Peyer's patch (tissue), 4 donors: ENCODE measurements around the gene ZNF749. TPM values are rescaled to one million over a fixed set of nuclear protein-coding genes. Genes with fewer than 3 reads are reported as not detected.
"Not testable (repeated sequence)": the region's sequence is repeated elsewhere in the genome, so short reads cannot be mapped to it uniquely, and the experiment has no call there.

Experiments used
- DNase-seq, 3 donors: peaks; one replicate each; pipeline ENCODE4 v3.0.0-alpha.2; 2017 to 2019
- H3K27ac ChIP-seq, 4 donors: fragments of 200-600 bp; sonication (generic); one replicate each; pipeline ENCODE4 v1.5.1; 2016 to 2019
- H3K27me3 ChIP-seq, 2 donors: fragments of 200-600 bp; sonication (generic); one replicate each; pipeline ENCODE4 v1.5.1; 2019
- H3K36me3 ChIP-seq, 3 donors: fragments of 200-600 bp; sonication (generic); one replicate each; pipeline ENCODE4 v1.5.1; 2016 to 2019
- H3K4me1 ChIP-seq, 4 donors: fragments of 200-600 bp; sonication (generic); one replicate each; pipeline ENCODE4 v1.5.1; 2016 to 2019
- H3K4me3 ChIP-seq, 4 donors: fragments of 200-600 bp; sonication (generic); 1 replicate in 3 of 4; 2 replicates in 1 of 4; pipeline ENCODE4 v1.5.1; 2016 to 2019; ENCODE audit warnings: mild to moderate bottlenecking in 1 of 4
- H3K9me3 ChIP-seq, 4 donors: fragments of 200-600 bp; sonication (generic); one replicate each; pipeline ENCODE4 v1.5.1; 2016 to 2019; ENCODE audit warnings: mild to moderate bottlenecking in 1 of 4
- POLR2A ChIP-seq, 2 donors: fragments of 450-650 bp; IDR thresholded peaks; one replicate each; pipeline ENCODE4 v1.5.1; 2017; ENCODE audit warnings: antibody characterized with exemption in 2 of 2, mild to moderate bottlenecking in 2 of 2, moderate library complexity in 2 of 2
- small RNA-seq, 2 donors: library from RNA; depleted of rRNA; stranded (forward); fragments of <200 nt; gene quantifications; one replicate each; pipeline ENCODE3, GENCODE V24; 2016
- total RNA-seq, 4 donors: library from RNA; depleted of rRNA; stranded (reverse); fragments of >200 nt; gene quantifications; one replicate each; pipeline ENCODE4 v1.1.0, GENCODE V29; 2016
- TF ChIP-seq, protein P1 (sequence below), 6 experiments: fragments of 450-650 bp in 4 of 6; fragments of 200-600 bp in 2 of 6; sonication (generic) in 1 of 6; IDR thresholded peaks; one replicate each; pipeline ENCODE4 v1.5.1; 2017 to 2019; ENCODE audit warnings: antibody characterized with exemption in 6 of 6, mild to moderate bottlenecking in 3 of 6, moderate library complexity in 1 of 6

The ZNF749 gene
- total RNA-seq, 4 donors from 2014 or later, result 5.7 to 12.8 (median 10.6) TPM

DNA sequence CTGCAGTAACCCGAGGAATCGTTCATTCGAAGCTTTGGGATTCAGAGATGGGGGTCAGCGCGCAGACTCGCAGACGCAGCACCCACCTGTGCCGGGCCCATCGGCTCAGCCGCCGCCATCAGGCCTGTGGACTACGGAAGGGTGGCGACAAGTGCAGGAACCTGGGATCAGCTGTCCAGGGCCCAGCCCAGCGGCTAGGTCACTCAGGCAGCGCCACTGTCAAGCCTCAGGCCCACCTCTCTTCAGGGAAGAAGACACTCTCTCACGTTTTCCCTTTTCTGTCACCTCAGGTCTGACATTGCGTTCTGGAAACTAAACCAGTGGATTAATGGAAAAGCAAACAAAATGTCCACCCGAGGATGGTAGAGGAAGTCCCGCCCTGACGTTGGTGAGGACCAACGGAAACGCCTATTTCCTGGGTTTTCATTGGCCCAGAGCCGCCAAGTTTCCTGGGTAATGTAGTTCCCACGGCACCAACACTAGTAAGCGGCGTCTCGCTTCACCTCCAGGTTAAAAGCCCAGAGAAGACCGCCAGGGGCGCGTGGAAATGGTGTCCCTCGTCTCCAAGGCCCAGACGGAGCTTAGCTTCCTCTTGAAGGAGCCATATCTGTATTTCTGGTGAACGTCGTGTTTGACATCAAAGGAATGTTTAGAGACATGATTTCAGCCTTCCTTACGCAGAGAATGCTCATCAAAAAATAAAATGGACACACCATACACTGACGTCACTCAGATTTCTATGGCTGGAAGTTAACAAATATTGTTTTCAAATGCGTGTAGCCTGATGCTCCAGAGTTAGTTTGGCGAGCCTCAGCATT lies 42.3 kb downstream of the ZNF749 start, which contains the start of gene ZNF772:
Gene ZNF772, minus strand, starts transcription at position 376 of the 818 bp plus-strand sequence. Its CDS starts 257 bp downstream, at position 119.
- Histone ChIP-seq H3K4me1 (no peaks in the 10 kb centered on the region), H3K27me3 (no peaks in the 10 kb centered on the region), H3K27ac (peak within 1 kb of the TSS; percentile 49 to 81 (median 64)), H3K4me3 (peak within 1 kb of the TSS; percentile 56 to 72 (median 67)), H3K36me3 (peaks cover 0 to 36% (median 0%) of the 10 kb centered on the region in 3 donors), H3K9me3 (peaks cover 0 to 59% (median 36%) of the 10 kb centered on the region in 4 donors)
- TF ChIP-seq POLR2A (IDR thresholded peaks at IDR 0.05), result no peak
- TF ChIP-seq, protein P1, sequence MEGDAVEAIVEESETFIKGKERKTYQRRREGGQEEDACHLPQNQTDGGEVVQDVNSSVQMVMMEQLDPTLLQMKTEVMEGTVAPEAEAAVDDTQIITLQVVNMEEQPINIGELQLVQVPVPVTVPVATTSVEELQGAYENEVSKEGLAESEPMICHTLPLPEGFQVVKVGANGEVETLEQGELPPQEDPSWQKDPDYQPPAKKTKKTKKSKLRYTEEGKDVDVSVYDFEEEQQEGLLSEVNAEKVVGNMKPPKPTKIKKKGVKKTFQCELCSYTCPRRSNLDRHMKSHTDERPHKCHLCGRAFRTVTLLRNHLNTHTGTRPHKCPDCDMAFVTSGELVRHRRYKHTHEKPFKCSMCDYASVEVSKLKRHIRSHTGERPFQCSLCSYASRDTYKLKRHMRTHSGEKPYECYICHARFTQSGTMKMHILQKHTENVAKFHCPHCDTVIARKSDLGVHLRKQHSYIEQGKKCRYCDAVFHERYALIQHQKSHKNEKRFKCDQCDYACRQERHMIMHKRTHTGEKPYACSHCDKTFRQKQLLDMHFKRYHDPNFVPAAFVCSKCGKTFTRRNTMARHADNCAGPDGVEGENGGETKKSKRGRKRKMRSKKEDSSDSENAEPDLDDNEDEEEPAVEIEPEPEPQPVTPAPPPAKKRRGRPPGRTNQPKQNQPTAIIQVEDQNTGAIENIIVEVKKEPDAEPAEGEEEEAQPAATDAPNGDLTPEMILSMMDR (IDR thresholded peaks at IDR 0.05), result peak; percentile 34 to 61 (median 44)
- peak; percentile 83 to 95 (median 89) for DNase-seq

DNA sequence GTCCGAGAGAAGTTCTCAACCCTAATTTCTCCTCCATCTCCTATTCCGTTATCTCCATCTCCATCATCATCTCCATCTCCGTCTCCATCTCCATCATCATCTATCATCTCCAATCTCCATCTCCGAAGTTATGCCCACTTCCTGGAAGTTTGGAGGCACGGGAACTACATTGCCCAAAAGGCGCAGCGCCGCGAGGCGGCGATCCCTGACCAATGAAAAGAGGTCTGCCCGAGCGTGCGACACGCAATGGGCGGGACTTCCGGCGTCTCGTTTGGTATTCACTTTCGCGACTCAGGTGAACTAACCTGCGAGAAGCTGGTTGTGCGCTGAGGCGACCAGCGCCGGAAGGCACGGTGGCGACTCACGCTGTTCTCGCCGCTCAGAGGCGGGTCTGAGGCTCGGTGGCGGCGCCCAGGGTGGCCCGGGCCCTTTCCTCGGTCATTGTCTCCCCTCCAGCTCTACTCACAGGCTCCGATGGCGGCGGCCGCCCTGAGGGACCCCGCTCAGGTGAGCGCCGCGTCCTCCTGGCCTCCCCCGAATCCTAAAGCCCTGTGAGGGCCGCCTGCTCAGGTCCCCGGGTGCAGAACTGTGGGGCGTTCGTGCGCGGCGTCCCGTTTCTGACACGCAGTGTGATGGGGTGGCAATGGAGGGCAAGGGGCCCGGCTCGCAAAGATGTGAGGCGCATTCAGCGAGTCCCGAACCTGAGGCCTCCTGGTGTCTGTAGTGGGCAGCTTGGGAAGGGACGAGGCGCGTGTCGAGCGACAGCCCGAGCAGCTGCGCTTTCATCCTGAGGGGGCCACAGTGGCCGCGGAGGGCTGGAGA lies 52.6 kb downstream of the ZNF749 start, which contains the start of gene ZNF419:
Gene ZNF419, plus strand, starts transcription at position 274 of the 822 bp plus-strand sequence. Its CDS starts 201 bp downstream, at position 475.
- Histone ChIP-seq H3K36me3 (peaks cover 0 to 25% (median 0%) of the 10 kb centered on the region in 3 donors), H3K4me3 (peak within 1 kb of the TSS; percentile 59 to 100 (median 74)), H3K27ac (peak within 1 kb of the TSS; percentile 50 to 78 (median 68))
- DNase-seq, result peak; percentile 93 to 98 (median 96)
- not testable (repeated sequence) for H3K4me1 ChIP-seq, H3K9me3 ChIP-seq, H3K27me3 ChIP-seq
- peak; percentile 37 to 40 for TF ChIP-seq POLR2A (IDR thresholded peaks at IDR 0.05)
- TF ChIP-seq, protein P1 (IDR thresholded peaks at IDR 0.05), result peak in 1 of 6 experiments; percentile 19

DNA sequence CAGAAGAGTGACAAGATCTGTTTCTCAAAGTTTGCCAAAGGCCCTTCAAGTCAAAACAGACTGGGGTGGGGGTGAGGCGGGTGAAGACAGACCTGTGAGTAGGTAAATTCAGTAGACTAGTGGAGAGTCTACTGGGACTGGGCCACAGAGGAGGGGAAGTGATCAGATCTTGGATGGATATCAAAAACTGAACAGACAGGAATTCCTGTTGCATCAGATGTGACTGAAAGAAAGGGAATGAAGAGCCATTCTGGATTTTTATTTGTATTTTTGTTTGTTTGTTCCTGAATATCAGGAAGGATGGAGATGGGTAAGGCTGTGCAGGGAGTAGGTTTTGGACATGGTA lies 53.1 kb downstream of the ZNF749 start:
- not testable (repeated sequence) for H3K4me1 ChIP-seq, H3K27me3 ChIP-seq, H3K4me3 ChIP-seq, H3K27ac ChIP-seq, DNase-seq
- peaks cover 0 to 31% (median 0%) of the 10 kb centered on the region in 3 donors for H3K36me3 ChIP-seq
- peaks cover 0 to 13% (median 0%) of the 10 kb centered on the region in 4 donors for H3K9me3 ChIP-seq

Small RNA genes lying within 50 kb of the gene (small RNA-seq; reads per million reads assigned to genes)
- gene VN1R107P, result 0 reads per million in 2 donors

Other genes starting within 250 kb of the ZNF749 start
- 10 to 100 TPM; 18.7 to 57.7 (median 23.3) TPM for gene ZNF264, start 243.8 kb upstream of the ZNF749 start, total RNA-seq
- gene AURKC, start 204.3 kb upstream of the ZNF749 start, total RNA-seq, result 1 to 10 TPM in 1 of 4 donors, not detected in 3; 5.1 TPM
- gene ZNF805, start 194.7 kb upstream of the ZNF749 start, total RNA-seq, result 10 to 100 TPM in 2 of 4 donors, 1 to 10 TPM in 2; 7.4 to 17.0 (median 10.1) TPM
- 10 to 100 TPM; 33.6 to 86.6 (median 54.2) TPM for gene ZNF460, start 154.8 kb upstream of the ZNF749 start, total RNA-seq
- 1 to 10 TPM; 1.8 to 7.4 (median 5.2) TPM for gene ZNF543, start 114.9 kb upstream of the ZNF749 start, total RNA-seq
- 10 to 100 TPM in 1 of 4 donors, 1 to 10 TPM in 3; 2.1 to 10.7 (median 3.7) TPM for gene ZNF304, start 84.1 kb upstream of the ZNF749 start, total RNA-seq
- gene TRAPPC2B, start 71.8 kb upstream of the ZNF749 start, total RNA-seq, result 10 to 100 TPM in 2 of 4 donors, 1 to 10 TPM in 2; 3.0 to 67.7 (median 9.9) TPM
- 1 to 10 TPM in 3 of 4 donors, under 1 TPM in 1; 0.53 to 6.6 (median 3.6) TPM for gene ZNF547, start 71.8 kb upstream of the ZNF749 start, total RNA-seq
- 10 to 100 TPM; 10.7 to 47.9 (median 20.7) TPM for gene ZNF548, start 45.5 kb upstream of the ZNF749 start, total RNA-seq
- gene ZNF17, start 24.2 kb upstream of the ZNF749 start, total RNA-seq, result 10 to 100 TPM in 3 of 4 donors, 1 to 10 TPM in 1; 7.9 to 21.5 (median 14.6) TPM
- 1 to 10 TPM in 1 of 4 donors, not detected in 3; 1.1 TPM for gene VN1R1, start 21.8 kb downstream of the ZNF749 start, total RNA-seq
- gene ZNF772, start 42.2 kb downstream of the ZNF749 start, total RNA-seq, result 10 to 100 TPM in 2 of 4 donors, 1 to 10 TPM in 2; 4.0 to 32.2 (median 12.0) TPM
- gene ZNF419, start 52.4 kb downstream of the ZNF749 start, total RNA-seq, result 10 to 100 TPM in 1 of 4 donors, 1 to 10 TPM in 2, under 1 TPM in 1; 0.83 to 16.7 (median 5.4) TPM
- 10 to 100 TPM in 1 of 4 donors, 1 to 10 TPM in 3; 6.3 to 10.7 (median 9.7) TPM for gene ZNF773, start 64.6 kb downstream of the ZNF749 start, total RNA-seq
- 1 to 10 TPM; 4.0 to 7.4 (median 4.7) TPM for gene ZNF549, start 92.0 kb downstream of the ZNF749 start, total RNA-seq
- 10 to 100 TPM in 2 of 4 donors, 1 to 10 TPM in 2; 5.4 to 17.4 (median 12.3) TPM for gene ZNF550, start 124.5 kb downstream of the ZNF749 start, total RNA-seq
- 1 to 10 TPM; 1.9 to 5.8 (median 2.9) TPM for gene ZNF416, start 143.6 kb downstream of the ZNF749 start, total RNA-seq
- 1 to 10 TPM in 3 of 4 donors, under 1 TPM in 1; 0.54 to 6.6 (median 1.9) TPM for gene ZIK1, start 148.8 kb downstream of the ZNF749 start, total RNA-seq
- 1 to 10 TPM in 3 of 4 donors, under 1 TPM in 1; 0.76 to 4.1 (median 1.8) TPM for gene ZNF530, start 164.6 kb downstream of the ZNF749 start, total RNA-seq
- 10 to 100 TPM in 2 of 4 donors, 1 to 10 TPM in 2; 9.6 to 18.9 (median 12.8) TPM for gene ZNF134, start 178.9 kb downstream of the ZNF749 start, total RNA-seq
- 10 to 100 TPM in 3 of 4 donors, 1 to 10 TPM in 1; 8.8 to 20.6 (median 16.8) TPM for gene ZNF211, start 197.8 kb downstream of the ZNF749 start, total RNA-seq
- not detected for gene ZSCAN4, start 233.6 kb downstream of the ZNF749 start, total RNA-seq
- gene ZNF551, start 246.7 kb downstream of the ZNF749 start, total RNA-seq, result 10 to 100 TPM in 3 of 4 donors, 1 to 10 TPM in 1; 9.1 to 17.9 (median 12.5) TPM